K562 (cell line): ENCODE measurements around the gene RPL27. TPM values are rescaled to one million over a fixed set of nuclear protein-coding genes. Genes with fewer than 3 reads are reported as not detected.
A peak's percentile ranks its signal among the peaks of the same experiment; 100 is the strongest.

Source experiments
- ATAC-seq: fragments of 200-7000 bp; cut with Tn5 transposase; 3 replicates; pipeline ENCODE4 v1.9.1; 2020; ENCODE audit warnings: moderate library complexity
- BruUV-seq: library from RNA; stranded (reverse); fragments of 400-500 nt; replicated peaks from 2 replicates; lab custom pipeline; 2021; lab: Mats Ljungman, UMichigan
- CTCF ChIA-PET: fragments of 300-600 bp; formaldehyde crosslinking; extraction: SDS; loops from one replicate; lab custom pipeline; 2021; ENCODE audit warnings: low intra/inter-chr PET ratio; lab: Yijun Ruan, JAX
- POLR2A ChIA-PET: fragments of 300-600, 350-650 bp; sonication (Branson Sonifier 250); formaldehyde crosslinking; extraction: SDS; loops from one replicate; lab custom pipeline; 2021; ENCODE audit warnings: antibody characterized with exemption, inconsistent platforms; lab: Yijun Ruan, JAX
- DNase-seq, 4 experiments: peaks; one replicate each; pipeline versions ENCODE4 v3.0.0 to v3.0.0-alpha.2; 2011 to 2018; ENCODE audit warnings: low spot score in 3 of 4, mixed read lengths in 3 of 4; ENCODE audit errors: extremely low read depth in 1 of 4
- FAIRE-seq: peaks from 2 replicates; lab custom pipeline; 2011; peaks lifted over from hg19 to GRCh38; lab: Jason Lieb, UNC
- H2AFZ ChIP-seq: 2 replicates; pipeline ENCODE4 v1.6.0; 2011; ENCODE audit warnings: low read depth, low read length, control low read depth, inconsistent platforms
- H3K27ac ChIP-seq: fragments of 200-600 bp; 3 replicates; pipeline ENCODE4 v1.8.0; 2011; ENCODE audit warnings: low read depth, mild to moderate bottlenecking, control low read depth, inconsistent platforms, low read length, moderate library complexity, mixed read lengths; ENCODE audit errors: extremely low read depth
- H3K27me3 ChIP-seq, 2 experiments: fragments of 300-600 bp in 1 of 2; 2 replicates in 1 of 2; 3 replicates in 1 of 2; pipeline versions ENCODE4 v1.6.0 to v1.8.0; 2011; ENCODE audit warnings: inconsistent platforms in 2 of 2, low read length in 2 of 2, mild to moderate bottlenecking in 1 of 2, mixed read lengths in 1 of 2, moderate library complexity in 1 of 2; ENCODE audit not compliant: control insufficient read depth in 2 of 2, insufficient read depth in 2 of 2
- H3K36me3 ChIP-seq: fragments of 300-600 bp; 3 replicates; pipeline ENCODE4 v1.8.0; 2011; ENCODE audit warnings: mild to moderate bottlenecking, low read length, inconsistent platforms; ENCODE audit not compliant: control insufficient read depth, insufficient read depth
- H3K4me1 ChIP-seq, 2 experiments: fragments of 200-600 bp in 1 of 2; replicated peaks in 1 of 2; 2 replicates in 1 of 2; 3 replicates in 1 of 2; pipeline versions ENCODE4 v1.5.1 to v1.8.0; 2011; ENCODE audit warnings: inconsistent platforms in 2 of 2, low read length in 2 of 2, mild to moderate bottlenecking in 1 of 2, mixed read lengths in 1 of 2, moderate library complexity in 1 of 2; ENCODE audit not compliant: control insufficient read depth in 2 of 2, insufficient read depth in 2 of 2
- H3K4me2 ChIP-seq: 2 replicates; pipeline ENCODE4 v1.6.1; 2011; ENCODE audit warnings: low read length, control low read depth, inconsistent platforms, mixed read lengths; ENCODE audit not compliant: insufficient read depth
- H3K4me3 ChIP-seq: fragments of 200-600 bp; sonication (generic), shearing (Covaris generic); 2 replicates; pipeline ENCODE4 v1.5.1; 2016; ENCODE audit warnings: control low read depth, inconsistent platforms
- H3K79me2 ChIP-seq: fragments of 200-600 bp; 3 replicates; pipeline ENCODE4 v1.8.0; 2011; ENCODE audit warnings: low read length, inconsistent platforms; ENCODE audit not compliant: control insufficient read depth, insufficient read depth
- H3K9ac ChIP-seq, 2 experiments: 2 replicates each; pipeline versions ENCODE4 v1.6.0 to v1.6.1; 2011; ENCODE audit warnings: low read depth in 2 of 2, low read length in 2 of 2, control low read depth in 1 of 2, inconsistent platforms in 1 of 2, mild to moderate bottlenecking in 1 of 2, mixed read lengths in 1 of 2; ENCODE audit not compliant: insufficient read depth in 1 of 2
- H3K9me1 ChIP-seq: one replicate; pipeline ENCODE4 v1.6.0; 2011; ENCODE audit warnings: inconsistent platforms, mild to moderate bottlenecking, low read length, moderate library complexity; ENCODE audit not compliant: control insufficient read depth, insufficient read depth
- H3K9me3 ChIP-seq: replicated peaks from 2 replicates; pipeline ENCODE4 v1.5.1; 2011; ENCODE audit warnings: low read depth, low read length, inconsistent platforms; ENCODE audit not compliant: control insufficient read depth, insufficient read depth
- H4K20me1 ChIP-seq: replicated peaks from 2 replicates; pipeline ENCODE4 v1.6.1; 2011; ENCODE audit warnings: low read length, inconsistent platforms, mixed read lengths; ENCODE audit not compliant: control insufficient read depth, insufficient read depth
- CLOCK ChIP-seq: fragments of 250-450 bp; sonication (Bioruptor Pico); IDR thresholded peaks from 2 replicates; pipeline ENCODE4 v1.4.0; 2020; ENCODE audit warnings: mild to moderate bottlenecking, moderate library complexity, borderline replicate concordance
- PATZ1 ChIP-seq: fragments of 250-450 bp; sonication (Bioruptor Pico); IDR thresholded peaks from 2 replicates; pipeline ENCODE4 v1.5.0; 2020; ENCODE audit warnings: mild to moderate bottlenecking, borderline replicate concordance
- RBFOX2 ChIP-seq: fragments of 200-400 bp; formaldehyde crosslinking; IDR thresholded peaks from 2 replicates; pipeline ENCODE4 v1.6.1; 2017; ENCODE audit warnings: low read depth, mild to moderate bottlenecking, low read length, moderate library complexity
- SMARCA5 ChIP-seq: fragments of 450-650 bp; IDR thresholded peaks from 2 replicates; pipeline ENCODE4 v1.6.1; 2016
- TBL1XR1 ChIP-seq, 2 experiments: IDR thresholded peaks; 2 replicates each; pipeline ENCODE4 v1.6.1; 2012; ENCODE audit warnings: improper control_type of control experiment in 2 of 2, low read length in 2 of 2, mild to moderate bottlenecking in 1 of 2
- ZNF12 ChIP-seq: sonication (generic); formaldehyde crosslinking; IDR thresholded peaks from 2 replicates; pipeline ENCODE4 v1.4.0; 2020; ENCODE audit warnings: mild to moderate bottlenecking, missing genetic modification reagents
- WGBS: fragments of 100-300 bp; shearing (Covaris generic); methylation state at CpG from one replicate; pipeline ENCODE4 v1.1.6; 2016; ENCODE audit warnings: low coverage, mixed read lengths; ENCODE audit not compliant: insufficient coverage; ENCODE audit errors: missing lambda C conversion rate; 5-methylcytosine and 5-hydroxymethylcytosine counted together
- in situ Hi-C: fragments of 300-500 bp; cut with MboI; formaldehyde crosslinking; loops from 4 replicates; pipeline ENCODE4 v1.15.0; 2018; ENCODE audit warnings: inconsistent platforms, mixed read lengths
- intact Hi-C: fragments of 100-400 bp; cut with micrococcal nuclease; formaldehyde crosslinking; loops from 2 replicates; pipeline ENCODE4 v1.14.2; 2022
- polyA plus RNA-seq, 8 experiments: library from polyadenylated mRNA; depleted of rRNA in 4 of 8; stranded (reverse) in 5 of 8; unstranded in 3 of 8; fragments of >200 nt; fragmentation: Nextera tagmentation in 2 of 8; fragmentation: Illumina TruSeq in 1 of 8; extraction: Ambion mirVana in 2 of 8; extraction: Trizol in 1 of 8; gene quantifications; 2 replicates each; pipeline versions ENCODE4 v1.2.1 to v1.2.3, GENCODE V29; 2011 to 2014; ENCODE audit warnings: inconsistent platforms in 1 of 8, missing spikeins in 1 of 8
- total RNA-seq, 7 experiments: library from RNA; depleted of rRNA in 6 of 7; stranded (reverse); fragments of >200 nt in 6 of 7; fragmentation: Illumina TruSeq in 2 of 7; extraction: Trizol in 2 of 7; gene quantifications; 2 replicates each; pipeline versions ENCODE4 v1.2.1 to v1.2.3, GENCODE V29; 2011 to 2021; ENCODE audit warnings: low replicate concordance in 1 of 7

The RPL27 gene
- total and polyA plus RNA-seq, 9 of the 15 experiments (the other 6 are each of a cell fraction or from before 2014, with no cell fraction given), result 1,539 to 6,155 (median 3,710) TPM

GRCh38 chr17:43014020-43014648, 15.9 kb downstream of the RPL27 start:
- H3K79me2 ChIP-seq, result peaks cover 13% of the 10 kb centered on the region
- peaks cover 10% of the 10 kb centered on the region; the same call in 1 of the 2 replicates for H4K20me1 ChIP-seq
- in situ Hi-C loops (loop anchor here (10.0 kb wide), 1 partner anchor 301 kb away; no protein-coding TSS in a partner anchor), intact Hi-C loops (no loop called here)
- FAIRE-seq (no peak), ATAC-seq (no peak; the same call in 2 of the 3 replicates), DNase-seq (no peak)
- H3K4me3 ChIP-seq, result no peak overlapping the region
- ChIA-PET CTCF (no interaction called here), POLR2A (interaction anchor here (0.6 to 1.4 kb wide), 9 partner anchors 10 to 354 kb away, joined by 3 to 7 read pairs (median 4); partner anchors contain the start of gene RPL27)
- peaks cover 10% of the 10 kb centered on the region for H3K9me1 ChIP-seq
- 85% methylated on average over 10 of the region's 12 CpGs for WGBS
- no peak overlapping the region; the same call in 2 of the 3 replicates for H3K27ac ChIP-seq
- H3K27me3 ChIP-seq, result no peaks in the 10 kb centered on the region
- no peaks in the 10 kb centered on the region; the same call in 1 of the 2 replicates for H3K9me3 ChIP-seq
- BruUV-seq, result no TSS peak
- H2AFZ ChIP-seq, result no peak overlapping the region
- peak overlapping the region in 1 of 2 experiments; percentile 33; a peak in 2 of 4 replicates for H3K9ac ChIP-seq
- H3K4me1 ChIP-seq, result peaks cover 19 to 36% of the 10 kb centered on the region in 2 experiments
- H3K4me2 ChIP-seq, result no peak overlapping the region
- no peak for TF ChIP-seq CLOCK (CRISPR knock-in tag)
- TF ChIP-seq PATZ1 (CRISPR knock-in tag), result 0 out of 2 replicates have a peak, but pooled peaks have one; percentile 18
- TF ChIP-seq ZNF12 (CRISPR knock-in tag), result no peak
- no peak for TF ChIP-seq SMARCA5
- no peak for TF ChIP-seq TBL1XR1 (IDR thresholded peaks at IDR 0.05; ENCODE audit: low read length in 2 of 2)
- TF ChIP-seq RBFOX2, result peak; percentile 45; the same call in 1 of the 2 replicates
- peaks cover 57% of the 10 kb centered on the region; the same call in 2 of the 3 replicates for H3K36me3 ChIP-seq
